Measurements from ENCODE around the gene EXOC4. TPM values are rescaled to one million over a fixed set of nuclear protein-coding genes. Genes with fewer than 3 reads are reported as not detected.

The EXOC4 gene
- total RNA-seq, 1 donor from 2014 or later = 51.6 TPM

DNA sequence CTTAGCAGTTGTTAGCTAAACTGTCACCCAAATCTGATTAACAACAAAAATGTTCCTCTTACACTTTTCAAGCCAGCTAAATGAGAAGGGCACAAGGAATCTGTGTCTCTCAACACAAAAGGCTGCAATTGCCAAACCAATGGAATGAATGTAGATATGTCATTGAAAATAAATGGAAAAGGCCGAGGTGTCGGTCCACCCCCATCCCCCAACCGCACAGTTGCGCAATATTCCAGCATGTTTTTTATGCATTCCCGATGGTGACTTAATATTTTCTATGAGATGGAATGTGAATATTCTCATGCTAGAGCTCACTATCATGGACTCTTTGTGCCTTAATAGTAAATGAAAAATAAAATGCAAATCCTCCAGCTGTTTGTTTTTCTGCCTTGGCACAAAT, 692.6 kb downstream of the EXOC4 start:
- Histone ChIP-seq H3K4me3 (ENCODE audit: low read depth, low read length) (no peak overlapping the region), H3K36me3 (ENCODE audit: control insufficient read depth, insufficient read depth, low read length) (no peaks in the 10 kb centered on the region), H3K27me3 (ENCODE audit: control insufficient read depth, insufficient read depth, low read length) (no peaks in the 10 kb centered on the region)
- DNase-seq (ENCODE audit: low read depth) = no peak
- TF ChIP-seq CTCF (IDR thresholded peaks at IDR 0.05; ENCODE audit: insufficient read depth, low read length, poor library complexity, severe bottlenecking) = no peak

- Histone ChIP-seq H3K4me3 (ENCODE audit: low read depth, low read length) (no peak overlapping the region), H3K27me3 (ENCODE audit: control insufficient read depth, insufficient read depth, low read length) (no peaks in the 10 kb centered on the region), H3K36me3 (ENCODE audit: control insufficient read depth, insufficient read depth, low read length) (no peaks in the 10 kb centered on the region)
- no peak for DNase-seq (ENCODE audit: low read depth)
- no peak for TF ChIP-seq CTCF (IDR thresholded peaks at IDR 0.05; ENCODE audit: insufficient read depth, low read length, poor library complexity, severe bottlenecking)
Measured at GRCh38 chr7:133947458-133948254, 694.8 kb downstream of the EXOC4 start.

GRCh38 chr7:133948588-133948987, 695.7 kb downstream of the EXOC4 start:
- Histone ChIP-seq H3K36me3 (ENCODE audit: control insufficient read depth, insufficient read depth, low read length) (no peaks in the 10 kb centered on the region), H3K4me3 (ENCODE audit: low read depth, low read length) (no peak overlapping the region), H3K27me3 (ENCODE audit: control insufficient read depth, insufficient read depth, low read length) (no peaks in the 10 kb centered on the region)
- TF ChIP-seq CTCF (IDR thresholded peaks at IDR 0.05; ENCODE audit: insufficient read depth, low read length, poor library complexity, severe bottlenecking) = no peak
- DNase-seq (ENCODE audit: low read depth) = no peak

GRCh38 chr7:133950855-133951254, 698.0 kb downstream of the EXOC4 start:
- no peak overlapping the region for H3K4me3 ChIP-seq (ENCODE audit: low read depth, low read length)
- no peak for TF ChIP-seq CTCF (IDR thresholded peaks at IDR 0.05; ENCODE audit: insufficient read depth, low read length, poor library complexity, severe bottlenecking)
- H3K36me3 ChIP-seq (ENCODE audit: control insufficient read depth, insufficient read depth, low read length) = no peaks in the 10 kb centered on the region
- no peaks in the 10 kb centered on the region for H3K27me3 ChIP-seq (ENCODE audit: control insufficient read depth, insufficient read depth, low read length)
- DNase-seq (ENCODE audit: low read depth) = no peak

DNA sequence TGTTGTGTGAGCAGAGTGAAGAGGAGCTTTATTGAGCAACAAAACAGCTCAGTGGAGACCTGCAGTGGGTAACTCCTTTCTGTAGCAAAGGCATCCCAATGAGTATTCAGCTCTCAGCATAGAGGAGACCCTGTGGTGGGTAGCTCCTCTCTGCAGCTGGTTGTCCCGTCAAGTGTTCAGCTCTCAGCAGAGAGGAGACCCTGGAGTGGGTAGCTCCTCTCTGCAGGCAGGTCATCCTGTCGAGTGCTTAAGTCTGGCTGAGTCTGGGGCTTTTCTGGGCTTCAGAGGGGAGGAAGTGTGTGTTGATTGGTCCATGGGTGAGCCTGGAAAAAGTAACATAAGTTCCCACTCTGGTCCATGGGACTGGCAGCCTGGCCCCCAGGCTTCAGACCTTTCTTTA, 702.3 kb downstream of the EXOC4 start:
- DNase-seq (ENCODE audit: low read depth) = no peak
- Histone ChIP-seq H3K4me3 (ENCODE audit: low read depth, low read length) (no peak overlapping the region), H3K27me3 (ENCODE audit: control insufficient read depth, insufficient read depth, low read length) (no peaks in the 10 kb centered on the region), H3K36me3 (ENCODE audit: control insufficient read depth, insufficient read depth, low read length) (no peaks in the 10 kb centered on the region)
- no peak for TF ChIP-seq CTCF (IDR thresholded peaks at IDR 0.05; ENCODE audit: insufficient read depth, low read length, poor library complexity, severe bottlenecking)

GRCh38 chr7:133957845-133958244, 705.0 kb downstream of the EXOC4 start:
- H3K36me3 ChIP-seq (ENCODE audit: control insufficient read depth, insufficient read depth, low read length) = no peaks in the 10 kb centered on the region
- no peaks in the 10 kb centered on the region for H3K27me3 ChIP-seq (ENCODE audit: control insufficient read depth, insufficient read depth, low read length)
- no peak for DNase-seq (ENCODE audit: low read depth)
- no peak for TF ChIP-seq CTCF (IDR thresholded peaks at IDR 0.05; ENCODE audit: insufficient read depth, low read length, poor library complexity, severe bottlenecking)
- no peak overlapping the region for H3K4me3 ChIP-seq (ENCODE audit: low read depth, low read length)
